ENCODE data around the gene CDH13.

Gene CDH13

DNA sequence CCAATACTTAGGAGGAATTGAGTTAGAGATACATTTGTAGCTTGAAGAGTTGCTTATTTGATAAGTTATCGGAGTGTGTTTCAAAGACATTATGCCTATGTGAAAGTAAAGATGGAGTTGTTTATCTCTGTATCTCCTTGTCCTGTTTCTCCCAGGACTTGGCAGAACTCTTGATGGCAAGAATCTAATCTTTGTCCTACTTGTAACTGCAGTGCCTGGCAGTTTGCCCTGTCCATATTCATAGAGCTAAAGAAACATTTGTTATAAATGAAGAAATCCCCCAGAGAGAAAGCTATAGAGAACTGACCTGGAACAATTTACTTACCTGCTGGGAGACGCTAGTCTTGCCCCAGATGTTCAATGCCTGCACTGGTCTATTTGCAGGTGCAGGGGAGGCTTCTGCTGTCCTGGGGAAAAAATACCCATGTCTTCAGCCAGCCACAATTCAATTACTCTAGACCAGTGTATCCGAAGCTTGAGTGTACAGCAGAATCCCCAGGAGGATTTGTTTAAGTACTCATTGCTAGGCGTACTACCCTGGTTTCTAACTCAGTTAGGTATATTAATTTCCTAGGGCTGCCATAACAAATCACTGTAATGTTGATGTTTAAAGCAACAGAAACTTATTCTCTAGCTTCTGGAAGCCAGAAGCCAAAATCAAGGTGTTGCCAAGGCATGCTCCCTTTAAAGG, 771.0 kb downstream of the CDH13 start:
- TF ChIP-seq POLR2AphosphoS5 (IDR thresholded peaks at IDR 0.05; ENCODE audit: low read depth) (no peak), SPI1 (IDR thresholded peaks at IDR 0.05; ENCODE audit: borderline replicate concordance, low read depth) (no peak)
- DNase-seq (ENCODE audit: low read depth in 1 of 2, low spot score in 1 of 2), result no peak
- Histone ChIP-seq H3K4me3 (replicated peaks; ENCODE audit: insufficient read depth, low read length) (no peak overlapping the region), H3K27ac (replicated peaks) (no peak overlapping the region), H3K27me3 (ENCODE audit: insufficient read depth, poor library complexity, severe bottlenecking) (no peaks in the 10 kb centered on the region)

DNA sequence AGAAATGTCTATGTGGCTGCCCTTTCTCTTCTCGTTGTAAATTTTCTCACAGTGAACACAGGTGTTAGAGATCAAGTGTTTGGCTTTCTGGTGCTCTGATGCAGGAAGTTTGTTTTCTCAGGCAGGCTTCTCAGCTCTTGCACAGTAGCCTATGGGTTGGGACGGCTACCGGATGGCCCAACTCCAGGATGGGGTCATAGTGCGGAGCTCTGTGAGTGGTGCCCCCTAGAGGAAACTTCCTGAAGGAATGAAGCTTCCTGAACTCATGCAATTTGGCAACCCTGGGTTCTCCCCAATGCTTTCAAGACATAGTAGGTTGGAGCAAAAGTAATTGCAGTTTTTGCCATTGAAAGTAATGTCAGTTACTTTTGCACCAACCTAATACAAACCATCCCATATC, 773.5 kb downstream of the CDH13 start:
- no peak for DNase-seq (ENCODE audit: low read depth in 1 of 2, low spot score in 1 of 2)
- Histone ChIP-seq H3K27me3 (ENCODE audit: insufficient read depth, poor library complexity, severe bottlenecking) (no peaks in the 10 kb centered on the region), H3K4me3 (replicated peaks; ENCODE audit: insufficient read depth, low read length) (no peak overlapping the region), H3K27ac (replicated peaks) (no peak overlapping the region)
- TF ChIP-seq POLR2AphosphoS5 (IDR thresholded peaks at IDR 0.05; ENCODE audit: low read depth), result no peak

DNA sequence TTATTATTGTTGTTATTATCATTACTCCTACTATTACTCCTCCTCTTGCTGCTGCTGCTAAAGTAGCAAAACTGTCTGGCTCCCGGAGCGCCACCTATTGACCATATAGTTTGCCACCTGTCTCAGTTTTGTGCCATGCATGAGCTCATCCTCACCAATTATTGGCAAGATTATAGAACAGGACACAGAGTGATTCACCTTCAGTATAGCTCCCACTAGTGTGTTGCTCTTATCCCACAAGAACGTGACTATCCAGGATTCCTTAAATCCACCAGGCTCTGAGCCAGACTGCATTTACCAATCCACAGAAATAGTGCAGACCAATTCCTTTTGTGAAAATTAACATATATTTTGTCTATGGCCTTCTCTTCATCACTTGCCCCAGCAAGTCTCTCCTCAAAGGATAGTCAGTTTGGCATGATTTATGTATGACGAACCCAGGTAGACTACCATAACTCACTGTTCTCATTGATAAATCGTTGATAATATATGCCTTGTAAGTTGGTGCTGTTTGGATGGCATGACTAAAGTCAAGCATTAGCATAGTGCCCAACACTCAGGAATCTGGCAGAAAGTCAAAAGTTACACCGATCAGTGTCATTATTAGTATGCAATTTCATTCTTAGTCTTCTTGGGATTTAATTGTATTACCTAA, 775.5 kb downstream of the CDH13 start:
- DNase-seq (ENCODE audit: low read depth in 1 of 2, low spot score in 1 of 2), result no peak
- H3K27me3 ChIP-seq (ENCODE audit: insufficient read depth, poor library complexity, severe bottlenecking), result no peaks in the 10 kb centered on the region
- no peak for TF ChIP-seq SPI1 (IDR thresholded peaks at IDR 0.05; ENCODE audit: borderline replicate concordance, low read depth)
- H3K4me3 ChIP-seq (replicated peaks; ENCODE audit: insufficient read depth, low read length), result no peak overlapping the region
- no peak overlapping the region for H3K27ac ChIP-seq (replicated peaks)

DNA sequence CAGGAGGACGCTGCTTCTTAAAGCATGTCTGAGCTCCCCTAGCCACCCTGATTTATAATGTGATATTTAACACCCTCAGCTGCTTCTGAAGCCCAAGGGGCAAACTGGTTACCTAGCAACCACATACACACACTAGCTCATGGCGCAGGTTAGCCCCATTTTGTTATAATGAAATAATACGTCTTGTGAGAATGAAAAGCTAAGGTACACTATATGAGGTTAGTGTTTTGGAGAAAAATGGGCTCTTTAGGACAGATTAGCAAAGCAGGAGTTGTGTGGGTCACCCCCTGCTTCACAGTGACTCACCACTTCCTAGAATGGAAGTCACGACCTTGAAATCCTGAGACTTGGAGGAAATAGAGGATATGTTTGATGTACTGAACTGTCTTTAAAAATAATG, 776.2 kb downstream of the CDH13 start:
- no peak for DNase-seq (ENCODE audit: low read depth in 1 of 2, low spot score in 1 of 2)
- no peak overlapping the region for H3K27ac ChIP-seq (replicated peaks)
- no peaks in the 10 kb centered on the region for H3K27me3 ChIP-seq (ENCODE audit: insufficient read depth, poor library complexity, severe bottlenecking)
- H3K4me3 ChIP-seq (replicated peaks; ENCODE audit: insufficient read depth, low read length), result no peak overlapping the region
- TF ChIP-seq, protein P1, sequence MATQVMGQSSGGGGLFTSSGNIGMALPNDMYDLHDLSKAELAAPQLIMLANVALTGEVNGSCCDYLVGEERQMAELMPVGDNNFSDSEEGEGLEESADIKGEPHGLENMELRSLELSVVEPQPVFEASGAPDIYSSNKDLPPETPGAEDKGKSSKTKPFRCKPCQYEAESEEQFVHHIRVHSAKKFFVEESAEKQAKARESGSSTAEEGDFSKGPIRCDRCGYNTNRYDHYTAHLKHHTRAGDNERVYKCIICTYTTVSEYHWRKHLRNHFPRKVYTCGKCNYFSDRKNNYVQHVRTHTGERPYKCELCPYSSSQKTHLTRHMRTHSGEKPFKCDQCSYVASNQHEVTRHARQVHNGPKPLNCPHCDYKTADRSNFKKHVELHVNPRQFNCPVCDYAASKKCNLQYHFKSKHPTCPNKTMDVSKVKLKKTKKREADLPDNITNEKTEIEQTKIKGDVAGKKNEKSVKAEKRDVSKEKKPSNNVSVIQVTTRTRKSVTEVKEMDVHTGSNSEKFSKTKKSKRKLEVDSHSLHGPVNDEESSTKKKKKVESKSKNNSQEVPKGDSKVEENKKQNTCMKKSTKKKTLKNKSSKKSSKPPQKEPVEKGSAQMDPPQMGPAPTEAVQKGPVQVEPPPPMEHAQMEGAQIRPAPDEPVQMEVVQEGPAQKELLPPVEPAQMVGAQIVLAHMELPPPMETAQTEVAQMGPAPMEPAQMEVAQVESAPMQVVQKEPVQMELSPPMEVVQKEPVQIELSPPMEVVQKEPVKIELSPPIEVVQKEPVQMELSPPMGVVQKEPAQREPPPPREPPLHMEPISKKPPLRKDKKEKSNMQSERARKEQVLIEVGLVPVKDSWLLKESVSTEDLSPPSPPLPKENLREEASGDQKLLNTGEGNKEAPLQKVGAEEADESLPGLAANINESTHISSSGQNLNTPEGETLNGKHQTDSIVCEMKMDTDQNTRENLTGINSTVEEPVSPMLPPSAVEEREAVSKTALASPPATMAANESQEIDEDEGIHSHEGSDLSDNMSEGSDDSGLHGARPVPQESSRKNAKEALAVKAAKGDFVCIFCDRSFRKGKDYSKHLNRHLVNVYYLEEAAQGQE (IDR thresholded peaks at IDR 0.05; ENCODE audit: insufficient replicate concordance, low read depth), result no peak
- TF ChIP-seq SPI1 (IDR thresholded peaks at IDR 0.05; ENCODE audit: borderline replicate concordance, low read depth) (no peak), GABPA (IDR thresholded peaks at IDR 0.05; ENCODE audit: low read depth) (no peak), POLR2AphosphoS5 (IDR thresholded peaks at IDR 0.05; ENCODE audit: low read depth) (no peak)
- TF ChIP-seq, protein P2, sequence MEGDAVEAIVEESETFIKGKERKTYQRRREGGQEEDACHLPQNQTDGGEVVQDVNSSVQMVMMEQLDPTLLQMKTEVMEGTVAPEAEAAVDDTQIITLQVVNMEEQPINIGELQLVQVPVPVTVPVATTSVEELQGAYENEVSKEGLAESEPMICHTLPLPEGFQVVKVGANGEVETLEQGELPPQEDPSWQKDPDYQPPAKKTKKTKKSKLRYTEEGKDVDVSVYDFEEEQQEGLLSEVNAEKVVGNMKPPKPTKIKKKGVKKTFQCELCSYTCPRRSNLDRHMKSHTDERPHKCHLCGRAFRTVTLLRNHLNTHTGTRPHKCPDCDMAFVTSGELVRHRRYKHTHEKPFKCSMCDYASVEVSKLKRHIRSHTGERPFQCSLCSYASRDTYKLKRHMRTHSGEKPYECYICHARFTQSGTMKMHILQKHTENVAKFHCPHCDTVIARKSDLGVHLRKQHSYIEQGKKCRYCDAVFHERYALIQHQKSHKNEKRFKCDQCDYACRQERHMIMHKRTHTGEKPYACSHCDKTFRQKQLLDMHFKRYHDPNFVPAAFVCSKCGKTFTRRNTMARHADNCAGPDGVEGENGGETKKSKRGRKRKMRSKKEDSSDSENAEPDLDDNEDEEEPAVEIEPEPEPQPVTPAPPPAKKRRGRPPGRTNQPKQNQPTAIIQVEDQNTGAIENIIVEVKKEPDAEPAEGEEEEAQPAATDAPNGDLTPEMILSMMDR (IDR thresholded peaks at IDR 0.05; ENCODE audit: insufficient read depth, low read length), result no peak

DNA sequence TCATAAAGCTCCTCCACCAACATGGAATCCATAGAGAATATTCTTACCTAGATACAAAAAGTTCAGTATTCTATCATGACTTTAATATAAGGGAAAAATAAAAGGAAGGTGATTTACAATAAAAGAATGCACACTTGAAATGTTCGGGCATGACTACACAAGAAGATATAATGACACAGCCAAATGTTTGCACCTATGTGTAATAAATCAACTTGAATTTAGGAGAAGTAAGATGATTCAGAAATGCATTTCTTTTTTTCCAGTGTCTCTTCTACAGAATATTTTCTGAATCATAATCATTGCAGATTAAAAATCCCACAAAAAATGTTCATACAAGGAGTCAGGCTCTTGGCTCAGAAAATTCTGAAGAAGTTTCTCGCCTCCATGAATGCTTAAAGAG, 777.0 kb downstream of the CDH13 start:
- TF ChIP-seq SPI1 (IDR thresholded peaks at IDR 0.05; ENCODE audit: borderline replicate concordance, low read depth), result no peak
- TF ChIP-seq, protein P1 (IDR thresholded peaks at IDR 0.05; ENCODE audit: insufficient replicate concordance, low read depth), result no peak
- TF ChIP-seq, protein P2 (IDR thresholded peaks at IDR 0.05; ENCODE audit: insufficient read depth, low read length), result no peak
- TF ChIP-seq POLR2AphosphoS5 (IDR thresholded peaks at IDR 0.05; ENCODE audit: low read depth), result no peak
- TF ChIP-seq GABPA (IDR thresholded peaks at IDR 0.05; ENCODE audit: low read depth), result no peak
- H3K4me3 ChIP-seq (replicated peaks; ENCODE audit: insufficient read depth, low read length), result no peak overlapping the region
- no peak overlapping the region for H3K27ac ChIP-seq (replicated peaks)
- DNase-seq (ENCODE audit: low read depth in 1 of 2, low spot score in 1 of 2), result no peak
- no peaks in the 10 kb centered on the region for H3K27me3 ChIP-seq (ENCODE audit: insufficient read depth, poor library complexity, severe bottlenecking)
